NCI-H1436 treated with DMSO at 0.1 percent for 48 hours (cell line): ENCODE measurements around the gene KCNE1.
"Not testable (repeated sequence)": the region's sequence is repeated elsewhere in the genome, so short reads cannot be mapped to it uniquely, and the experiment has no call there.

Experiments used
- DNase-seq: peaks from one replicate; lab custom pipeline; 2025; lab: John Stamatoyannopoulos, UW

The KCNE1 gene

DNA sequence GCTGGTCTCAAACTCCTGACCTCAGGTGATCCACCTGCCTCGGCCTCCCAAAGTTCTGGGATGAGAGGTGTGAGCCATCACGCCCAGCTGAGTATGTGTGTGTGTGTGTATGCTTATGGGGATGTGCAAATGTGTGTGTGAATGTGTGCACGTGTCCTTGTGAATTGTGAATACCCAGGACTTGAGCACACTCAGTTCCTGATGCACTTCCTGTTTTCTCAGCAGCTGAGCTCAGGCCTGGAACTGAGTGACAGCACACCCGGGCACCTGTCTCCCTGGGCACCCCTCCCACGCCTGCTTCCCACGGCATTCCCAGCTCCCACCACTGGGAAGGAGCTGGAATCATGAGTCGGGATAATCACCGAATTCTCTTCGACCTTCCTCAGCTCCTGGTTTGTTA, 104.7 kb downstream of the KCNE1 start:
- not testable (repeated sequence) for DNase-seq

DNA sequence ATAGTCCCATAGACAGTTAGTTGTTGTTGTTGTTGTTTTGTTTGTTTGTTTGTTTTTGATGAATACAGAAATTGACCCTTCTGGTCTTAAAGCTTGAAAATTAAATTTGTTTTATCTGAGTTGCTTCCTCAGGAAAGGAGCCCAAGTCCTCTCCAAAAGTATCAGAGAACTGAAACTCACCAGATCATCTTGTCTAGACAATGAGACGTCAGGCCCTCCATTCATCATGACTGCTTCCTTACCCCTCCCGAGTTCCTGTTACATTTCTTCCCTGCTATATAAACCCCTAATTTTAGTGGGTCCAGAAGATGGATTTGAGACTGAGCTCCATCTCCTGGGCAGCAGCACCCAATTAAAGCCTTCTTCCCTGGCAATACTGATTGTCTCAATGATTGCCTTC, 105.3 kb downstream of the KCNE1 start:
- not testable (repeated sequence) for DNase-seq

DNA sequence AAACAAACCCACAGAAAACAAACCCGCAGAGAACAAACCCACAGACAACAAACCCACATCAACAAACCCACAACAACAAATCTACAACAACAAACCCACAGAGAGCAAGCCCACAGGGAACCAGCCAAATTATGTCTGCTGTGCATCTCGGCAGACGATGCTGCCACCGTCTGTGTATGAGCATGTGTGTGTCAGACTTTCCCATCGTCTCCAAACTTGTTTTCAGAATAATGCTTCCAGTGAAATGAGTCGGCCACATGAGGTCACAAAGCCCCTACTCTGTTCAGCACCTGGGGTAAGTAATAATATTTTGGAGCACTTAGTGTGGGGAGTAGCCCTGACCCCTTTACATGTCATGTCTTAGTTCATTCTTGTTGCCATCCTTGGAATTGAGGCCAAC, 105.9 kb downstream of the KCNE1 start:
- DNase-seq: not testable (repeated sequence)

DNA sequence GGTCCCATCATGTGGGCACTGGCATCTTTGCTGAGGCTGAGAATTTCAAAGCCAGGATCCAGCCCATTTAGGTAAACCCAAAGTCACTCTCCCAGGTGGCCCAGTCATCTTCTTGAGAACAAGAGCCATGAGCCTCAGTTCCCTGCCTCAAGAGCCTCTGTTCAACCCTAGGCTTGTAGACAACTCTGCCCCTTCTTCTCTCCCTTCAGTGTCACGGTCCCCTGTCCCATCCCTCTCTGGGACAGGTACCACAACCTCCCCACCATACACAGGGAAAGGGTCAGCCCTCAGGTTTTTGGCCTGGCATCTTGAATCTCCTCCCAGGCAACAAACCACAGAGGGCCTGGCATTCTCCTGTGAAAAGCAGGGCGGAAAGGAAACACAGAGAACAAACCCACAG, 106.3 kb downstream of the KCNE1 start:
- not testable (repeated sequence) for DNase-seq

DNA sequence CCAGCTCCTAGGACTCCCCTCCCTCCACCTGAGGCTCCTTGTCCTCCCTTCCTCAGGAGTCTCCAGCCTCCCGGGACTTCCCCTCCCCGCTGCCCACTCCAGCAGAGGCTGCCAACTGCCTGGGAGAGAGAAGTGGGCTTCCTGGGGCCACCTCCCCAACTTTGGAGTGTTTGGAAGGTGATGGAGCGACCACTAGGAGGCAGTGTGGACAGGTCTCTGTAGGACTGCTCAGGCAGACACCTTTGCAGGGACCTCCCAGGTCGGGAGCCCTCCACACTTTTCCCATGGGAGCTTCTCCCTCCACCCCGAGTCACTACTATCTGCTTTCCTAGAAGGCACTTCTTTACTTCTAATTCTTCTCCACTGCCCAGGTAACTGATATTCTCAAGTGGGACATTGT, 107.3 kb downstream of the KCNE1 start:
- not testable (repeated sequence) for DNase-seq

DNA sequence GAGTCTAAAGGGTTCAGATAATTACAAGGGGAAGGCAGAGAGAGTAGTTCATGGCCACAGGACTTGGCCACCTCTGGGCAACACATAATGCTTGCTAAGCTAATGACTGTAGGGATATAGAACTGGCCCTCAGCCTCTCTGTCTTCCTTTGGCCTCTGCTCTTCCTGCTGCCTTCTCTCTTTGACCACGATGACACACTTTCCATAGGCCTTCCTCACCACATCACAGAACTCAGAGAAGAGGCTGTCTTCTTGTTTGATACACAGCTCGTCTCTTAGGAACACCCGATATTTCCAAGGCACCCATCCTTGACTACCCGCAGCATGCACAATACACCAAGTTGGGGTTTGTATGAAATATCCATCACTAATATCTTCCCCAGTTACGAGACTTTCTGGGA, 111.5 kb downstream of the KCNE1 start:
- DNase-seq: not testable (repeated sequence)
